WTC11 (cell line): Measurements from ENCODE around the gene SOD2. TPM values are rescaled to one million over a fixed set of nuclear protein-coding genes. Genes with fewer than 3 reads are reported as not detected.
A peak's percentile ranks its signal among the peaks of the same experiment; 100 is the strongest.

Source experiments
- ATF1 ChIP-seq: sonication (generic); formaldehyde crosslinking; IDR thresholded peaks from 2 replicates; pipeline ENCODE4 v1.8.1; 2023; ENCODE audit warnings: mild to moderate bottlenecking, moderate library complexity, missing genetic modification reagents
- CBFB ChIP-seq: sonication (generic); formaldehyde crosslinking; IDR thresholded peaks from 2 replicates; pipeline ENCODE4 v1.8.1; 2022; ENCODE audit warnings: mild to moderate bottlenecking, low read depth, missing genetic modification reagents
- CREM ChIP-seq: sonication (generic); formaldehyde crosslinking; IDR thresholded peaks from 2 replicates; pipeline ENCODE4 v1.8.1; 2022; ENCODE audit warnings: mild to moderate bottlenecking, missing genetic modification reagents, moderate library complexity
- CTCF ChIP-seq: fragments of 200-600 bp; IDR thresholded peaks from 2 replicates; pipeline ENCODE4 v1.8.0; 2022; ENCODE audit warnings: antibody characterized with exemption
- EMX1 ChIP-seq: fragments of 250-450 bp; sonication (Bioruptor Pico); IDR thresholded peaks from 2 replicates; pipeline ENCODE4 v1.8.0; 2021; ENCODE audit warnings: mild to moderate bottlenecking
- ERG ChIP-seq: fragments of 250-450 bp; sonication (Bioruptor Pico); IDR thresholded peaks from 2 replicates; pipeline ENCODE4 v1.8.0; 2021; ENCODE audit warnings: mild to moderate bottlenecking
- FOXK1 ChIP-seq: sonication (generic); formaldehyde crosslinking; IDR thresholded peaks from 2 replicates; pipeline ENCODE4 v1.8.0; 2022; ENCODE audit warnings: mild to moderate bottlenecking, moderate library complexity, missing genetic modification reagents
- GABPB1 ChIP-seq: sonication (generic); formaldehyde crosslinking; IDR thresholded peaks from 2 replicates; pipeline ENCODE4 v1.8.1; 2023; ENCODE audit warnings: mild to moderate bottlenecking, missing genetic modification reagents
- GRHL2 ChIP-seq: fragments of 250-450 bp; sonication (Bioruptor Pico); IDR thresholded peaks from 2 replicates; pipeline ENCODE4 v1.8.0; 2022; ENCODE audit warnings: mild to moderate bottlenecking, moderate library complexity; ENCODE audit not compliant: insufficient replicate concordance, severe bottlenecking
- KAT7 ChIP-seq: sonication (generic); formaldehyde crosslinking; IDR thresholded peaks from 2 replicates; pipeline ENCODE4 v1.8.1; 2023; ENCODE audit warnings: missing genetic modification reagents, mild to moderate bottlenecking, borderline replicate concordance
- MXD4 ChIP-seq: fragments of 250-450 bp; sonication (Bioruptor Pico); IDR thresholded peaks from 2 replicates; pipeline ENCODE4 v1.8.0; 2021; ENCODE audit warnings: mild to moderate bottlenecking, moderate library complexity, borderline replicate concordance
- OVOL2 ChIP-seq: fragments of 250-450 bp; sonication (Bioruptor Pico); IDR thresholded peaks from 2 replicates; pipeline ENCODE4 v1.9.0; 2021; ENCODE audit warnings: mild to moderate bottlenecking, borderline replicate concordance
- PRRX2 ChIP-seq: fragments of 250-450 bp; sonication (Bioruptor Pico); IDR thresholded peaks from 2 replicates; pipeline ENCODE4 v1.8.0; 2021; ENCODE audit warnings: mild to moderate bottlenecking
- SMAD4 ChIP-seq: sonication (generic); formaldehyde crosslinking; IDR thresholded peaks from 2 replicates; pipeline ENCODE4 v1.8.0; 2022; ENCODE audit warnings: mild to moderate bottlenecking, missing genetic modification reagents
- TCF7 ChIP-seq: sonication (generic); formaldehyde crosslinking; IDR thresholded peaks from 2 replicates; pipeline ENCODE4 v1.8.0; 2022; ENCODE audit warnings: mild to moderate bottlenecking, low read depth, missing genetic modification reagents, moderate library complexity
- TEAD4 ChIP-seq: sonication (generic); formaldehyde crosslinking; IDR thresholded peaks from 2 replicates; pipeline ENCODE4 v1.8.0; 2022; ENCODE audit warnings: mild to moderate bottlenecking, missing genetic modification reagents
- ZNF121 ChIP-seq: sonication (generic); formaldehyde crosslinking; IDR thresholded peaks from 2 replicates; pipeline ENCODE4 v1.8.0; 2023; ENCODE audit warnings: missing genetic modification reagents
- ZNF671 ChIP-seq: fragments of 250-450 bp; sonication (Bioruptor Pico); IDR thresholded peaks from 2 replicates; pipeline ENCODE4 v1.8.0; 2021; ENCODE audit warnings: mild to moderate bottlenecking
- total RNA-seq: library from RNA; stranded (reverse); gene quantifications from 3 replicates; pipeline ENCODE4 v1.2.3, GENCODE V29; 2021
- TF ChIP-seq, protein P1 (sequence below): sonication (generic); formaldehyde crosslinking; IDR thresholded peaks from 2 replicates; pipeline ENCODE4 v1.8.0; 2022; ENCODE audit warnings: missing genetic modification reagents
- TF ChIP-seq, protein P2 (sequence below): sonication (generic); formaldehyde crosslinking; IDR thresholded peaks from 2 replicates; pipeline ENCODE4 v1.8.0; 2022; ENCODE audit warnings: mild to moderate bottlenecking, missing genetic modification reagents
- TF ChIP-seq, protein P3 (sequence below): sonication (generic); formaldehyde crosslinking; conservative IDR thresholded peaks from 2 replicates; pipeline ENCODE4 v1.8.1; 2023; ENCODE audit warnings: mild to moderate bottlenecking, low read depth, missing genetic modification reagents, moderate library complexity
- TF ChIP-seq, protein P4 (sequence below): fragments of 250-450 bp; sonication (Bioruptor Pico); IDR thresholded peaks from 2 replicates; pipeline ENCODE4 v1.9.0; 2021; ENCODE audit warnings: mild to moderate bottlenecking, borderline replicate concordance
- TF ChIP-seq, protein P5 (sequence below): fragments of 250-450 bp; sonication (Bioruptor Pico); IDR thresholded peaks from 2 replicates; pipeline ENCODE4 v1.9.0; 2021; ENCODE audit warnings: moderate library complexity, mild to moderate bottlenecking, inconsistent platforms, borderline replicate concordance

Gene SOD2
- total RNA-seq, 1 experiment from 2014 or later: 82.6 TPM

GRCh38 chr6:159726918-159727716, 34.1 kb upstream of the SOD2 start, which contains the start of gene WTAP (continued):
- TF ChIP-seq, protein P1, sequence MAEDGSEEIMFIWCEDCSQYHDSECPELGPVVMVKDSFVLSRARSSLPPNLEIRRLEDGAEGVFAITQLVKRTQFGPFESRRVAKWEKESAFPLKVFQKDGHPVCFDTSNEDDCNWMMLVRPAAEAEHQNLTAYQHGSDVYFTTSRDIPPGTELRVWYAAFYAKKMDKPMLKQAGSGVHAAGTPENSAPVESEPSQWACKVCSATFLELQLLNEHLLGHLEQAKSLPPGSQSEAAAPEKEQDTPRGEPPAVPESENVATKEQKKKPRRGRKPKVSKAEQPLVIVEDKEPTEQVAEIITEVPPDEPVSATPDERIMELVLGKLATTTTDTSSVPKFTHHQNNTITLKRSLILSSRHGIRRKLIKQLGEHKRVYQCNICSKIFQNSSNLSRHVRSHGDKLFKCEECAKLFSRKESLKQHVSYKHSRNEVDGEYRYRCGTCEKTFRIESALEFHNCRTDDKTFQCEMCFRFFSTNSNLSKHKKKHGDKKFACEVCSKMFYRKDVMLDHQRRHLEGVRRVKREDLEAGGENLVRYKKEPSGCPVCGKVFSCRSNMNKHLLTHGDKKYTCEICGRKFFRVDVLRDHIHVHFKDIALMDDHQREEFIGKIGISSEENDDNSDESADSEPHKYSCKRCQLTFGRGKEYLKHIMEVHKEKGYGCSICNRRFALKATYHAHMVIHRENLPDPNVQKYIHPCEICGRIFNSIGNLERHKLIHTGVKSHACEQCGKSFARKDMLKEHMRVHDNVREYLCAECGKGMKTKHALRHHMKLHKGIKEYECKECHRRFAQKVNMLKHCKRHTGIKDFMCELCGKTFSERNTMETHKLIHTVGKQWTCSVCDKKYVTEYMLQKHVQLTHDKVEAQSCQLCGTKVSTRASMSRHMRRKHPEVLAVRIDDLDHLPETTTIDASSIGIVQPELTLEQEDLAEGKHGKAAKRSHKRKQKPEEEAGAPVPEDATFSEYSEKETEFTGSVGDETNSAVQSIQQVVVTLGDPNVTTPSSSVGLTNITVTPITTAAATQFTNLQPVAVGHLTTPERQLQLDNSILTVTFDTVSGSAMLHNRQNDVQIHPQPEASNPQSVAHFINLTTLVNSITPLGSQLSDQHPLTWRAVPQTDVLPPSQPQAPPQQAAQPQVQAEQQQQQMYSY (CRISPR knock-in tag): peak; percentile 56
- TF ChIP-seq GRHL2: no peak
- TF ChIP-seq CREM (CRISPR knock-in tag): peak; percentile 93
- TF ChIP-seq, protein P2, sequence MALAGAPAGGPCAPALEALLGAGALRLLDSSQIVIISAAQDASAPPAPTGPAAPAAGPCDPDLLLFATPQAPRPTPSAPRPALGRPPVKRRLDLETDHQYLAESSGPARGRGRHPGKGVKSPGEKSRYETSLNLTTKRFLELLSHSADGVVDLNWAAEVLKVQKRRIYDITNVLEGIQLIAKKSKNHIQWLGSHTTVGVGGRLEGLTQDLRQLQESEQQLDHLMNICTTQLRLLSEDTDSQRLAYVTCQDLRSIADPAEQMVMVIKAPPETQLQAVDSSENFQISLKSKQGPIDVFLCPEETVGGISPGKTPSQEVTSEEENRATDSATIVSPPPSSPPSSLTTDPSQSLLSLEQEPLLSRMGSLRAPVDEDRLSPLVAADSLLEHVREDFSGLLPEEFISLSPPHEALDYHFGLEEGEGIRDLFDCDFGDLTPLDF (CRISPR knock-in tag): peak; percentile 55
- TF ChIP-seq MXD4 (CRISPR knock-in tag): no peak
- TF ChIP-seq PRRX2: peak; percentile 76
- TF ChIP-seq CTCF: no peak
- no peak for TF ChIP-seq OVOL2 (CRISPR knock-in tag)
- TF ChIP-seq SMAD4 (CRISPR knock-in tag): peak; percentile 6; the same call in 1 of the 2 replicates
- TF ChIP-seq EMX1 (CRISPR knock-in tag): 0 out of 2 replicates have a peak, but pooled peaks have one; percentile 44
- TF ChIP-seq TCF7: no peak
- no peak; the same call in 1 of the 2 replicates for TF ChIP-seq ERG
- TF ChIP-seq CBFB: no peak
- TF ChIP-seq, protein P3, sequence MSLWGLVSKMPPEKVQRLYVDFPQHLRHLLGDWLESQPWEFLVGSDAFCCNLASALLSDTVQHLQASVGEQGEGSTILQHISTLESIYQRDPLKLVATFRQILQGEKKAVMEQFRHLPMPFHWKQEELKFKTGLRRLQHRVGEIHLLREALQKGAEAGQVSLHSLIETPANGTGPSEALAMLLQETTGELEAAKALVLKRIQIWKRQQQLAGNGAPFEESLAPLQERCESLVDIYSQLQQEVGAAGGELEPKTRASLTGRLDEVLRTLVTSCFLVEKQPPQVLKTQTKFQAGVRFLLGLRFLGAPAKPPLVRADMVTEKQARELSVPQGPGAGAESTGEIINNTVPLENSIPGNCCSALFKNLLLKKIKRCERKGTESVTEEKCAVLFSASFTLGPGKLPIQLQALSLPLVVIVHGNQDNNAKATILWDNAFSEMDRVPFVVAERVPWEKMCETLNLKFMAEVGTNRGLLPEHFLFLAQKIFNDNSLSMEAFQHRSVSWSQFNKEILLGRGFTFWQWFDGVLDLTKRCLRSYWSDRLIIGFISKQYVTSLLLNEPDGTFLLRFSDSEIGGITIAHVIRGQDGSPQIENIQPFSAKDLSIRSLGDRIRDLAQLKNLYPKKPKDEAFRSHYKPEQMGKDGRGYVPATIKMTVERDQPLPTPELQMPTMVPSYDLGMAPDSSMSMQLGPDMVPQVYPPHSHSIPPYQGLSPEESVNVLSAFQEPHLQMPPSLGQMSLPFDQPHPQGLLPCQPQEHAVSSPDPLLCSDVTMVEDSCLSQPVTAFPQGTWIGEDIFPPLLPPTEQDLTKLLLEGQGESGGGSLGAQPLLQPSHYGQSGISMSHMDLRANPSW (CRISPR knock-in tag): no peak
- peak; percentile 14; the same call in 1 of the 2 replicates for TF ChIP-seq ZNF121 (CRISPR knock-in tag)
- TF ChIP-seq TEAD4 (CRISPR knock-in tag): no peak
- TF ChIP-seq, protein P4, sequence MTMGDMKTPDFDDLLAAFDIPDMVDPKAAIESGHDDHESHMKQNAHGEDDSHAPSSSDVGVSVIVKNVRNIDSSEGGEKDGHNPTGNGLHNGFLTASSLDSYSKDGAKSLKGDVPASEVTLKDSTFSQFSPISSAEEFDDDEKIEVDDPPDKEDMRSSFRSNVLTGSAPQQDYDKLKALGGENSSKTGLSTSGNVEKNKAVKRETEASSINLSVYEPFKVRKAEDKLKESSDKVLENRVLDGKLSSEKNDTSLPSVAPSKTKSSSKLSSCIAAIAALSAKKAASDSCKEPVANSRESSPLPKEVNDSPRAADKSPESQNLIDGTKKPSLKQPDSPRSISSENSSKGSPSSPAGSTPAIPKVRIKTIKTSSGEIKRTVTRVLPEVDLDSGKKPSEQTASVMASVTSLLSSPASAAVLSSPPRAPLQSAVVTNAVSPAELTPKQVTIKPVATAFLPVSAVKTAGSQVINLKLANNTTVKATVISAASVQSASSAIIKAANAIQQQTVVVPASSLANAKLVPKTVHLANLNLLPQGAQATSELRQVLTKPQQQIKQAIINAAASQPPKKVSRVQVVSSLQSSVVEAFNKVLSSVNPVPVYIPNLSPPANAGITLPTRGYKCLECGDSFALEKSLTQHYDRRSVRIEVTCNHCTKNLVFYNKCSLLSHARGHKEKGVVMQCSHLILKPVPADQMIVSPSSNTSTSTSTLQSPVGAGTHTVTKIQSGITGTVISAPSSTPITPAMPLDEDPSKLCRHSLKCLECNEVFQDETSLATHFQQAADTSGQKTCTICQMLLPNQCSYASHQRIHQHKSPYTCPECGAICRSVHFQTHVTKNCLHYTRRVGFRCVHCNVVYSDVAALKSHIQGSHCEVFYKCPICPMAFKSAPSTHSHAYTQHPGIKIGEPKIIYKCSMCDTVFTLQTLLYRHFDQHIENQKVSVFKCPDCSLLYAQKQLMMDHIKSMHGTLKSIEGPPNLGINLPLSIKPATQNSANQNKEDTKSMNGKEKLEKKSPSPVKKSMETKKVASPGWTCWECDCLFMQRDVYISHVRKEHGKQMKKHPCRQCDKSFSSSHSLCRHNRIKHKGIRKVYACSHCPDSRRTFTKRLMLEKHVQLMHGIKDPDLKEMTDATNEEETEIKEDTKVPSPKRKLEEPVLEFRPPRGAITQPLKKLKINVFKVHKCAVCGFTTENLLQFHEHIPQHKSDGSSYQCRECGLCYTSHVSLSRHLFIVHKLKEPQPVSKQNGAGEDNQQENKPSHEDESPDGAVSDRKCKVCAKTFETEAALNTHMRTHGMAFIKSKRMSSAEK (CRISPR knock-in tag): peak; percentile 15; the same call in 1 of the 2 replicates
- TF ChIP-seq GABPB1 (CRISPR knock-in tag): peak; percentile 87
- TF ChIP-seq KAT7 (CRISPR knock-in tag): peak; percentile 93; the same call in 1 of the 2 replicates
- TF ChIP-seq, protein P5, sequence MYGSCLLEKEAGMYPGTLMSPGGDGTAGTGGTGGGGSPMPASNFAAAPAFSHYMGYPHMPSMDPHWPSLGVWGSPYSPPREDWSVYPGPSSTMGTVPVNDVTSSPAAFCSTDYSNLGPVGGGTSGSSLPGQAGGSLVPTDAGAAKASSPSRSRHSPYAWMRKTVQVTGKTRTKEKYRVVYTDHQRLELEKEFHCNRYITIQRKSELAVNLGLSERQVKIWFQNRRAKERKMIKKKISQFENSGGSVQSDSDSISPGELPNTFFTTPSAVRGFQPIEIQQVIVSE: no peak
- TF ChIP-seq FOXK1 (CRISPR knock-in tag): peak; percentile 95
- no peak; the same call in 1 of the 2 replicates for TF ChIP-seq ZNF671
- TF ChIP-seq ATF1 (CRISPR knock-in tag): 0 out of 2 replicates have a peak, but pooled peaks have one; percentile 43
